H9 (cell line): ENCODE data around the gene CMPK2. TPM values are rescaled to one million over a fixed set of nuclear protein-coding genes. Genes with fewer than 3 reads are reported as not detected.

Experiments used
- DNase-seq: peaks from one replicate; pipeline ENCODE4 v3.0.0-alpha.2; 2017
- H2AFZ ChIP-seq: one replicate; pipeline ENCODE4 v1.6.1; 2013; ENCODE audit warnings: mild to moderate bottlenecking, low read length, control low read depth, moderate library complexity
- H2AK5ac ChIP-seq: 2 replicates; pipeline ENCODE4 v1.6.1; 2013; ENCODE audit warnings: low read length, control low read depth, mixed read lengths; ENCODE audit not compliant: insufficient read length
- H2BK120ac ChIP-seq: one replicate; pipeline ENCODE4 v1.6.1; 2013; ENCODE audit warnings: low read depth, mild to moderate bottlenecking, low read length, control low read depth, inconsistent platforms; ENCODE audit not compliant: poor library complexity, severe bottlenecking
- H2BK12ac ChIP-seq: 2 replicates; pipeline ENCODE4 v1.6.1; 2013; ENCODE audit warnings: low read length, control low read depth, mixed read lengths, low read depth; ENCODE audit not compliant: insufficient read length
- H2BK15ac ChIP-seq: 2 replicates; pipeline ENCODE4 v1.6.1; 2013; ENCODE audit warnings: low read depth, low read length, control low read depth
- H2BK20ac ChIP-seq: one replicate; pipeline ENCODE4 v1.6.1; 2013; ENCODE audit warnings: low read depth, mild to moderate bottlenecking, low read length, control low read depth, inconsistent platforms; ENCODE audit not compliant: poor library complexity, severe bottlenecking
- H2BK5ac ChIP-seq: 2 replicates; pipeline ENCODE4 v1.6.1; 2013; ENCODE audit warnings: low read length, control low read depth, mixed read lengths; ENCODE audit not compliant: insufficient read length
- H3K14ac ChIP-seq: 2 replicates; pipeline ENCODE4 v1.6.1; 2013; ENCODE audit warnings: low read length, control low read depth; ENCODE audit not compliant: insufficient read depth
- H3K18ac ChIP-seq: 2 replicates; pipeline ENCODE4 v1.6.1; 2013; ENCODE audit warnings: low read depth, mild to moderate bottlenecking, mixed read lengths, low read length, control low read depth; ENCODE audit not compliant: insufficient read length
- H3K23ac ChIP-seq: 2 replicates; pipeline ENCODE4 v1.6.1; 2013; ENCODE audit warnings: low read length, control low read depth, mixed read lengths, low read depth; ENCODE audit not compliant: insufficient read length
- H3K23me2 ChIP-seq: 2 replicates; pipeline ENCODE4 v1.6.1; 2013; ENCODE audit warnings: low read depth, mild to moderate bottlenecking, mixed read lengths, low read length, control low read depth; ENCODE audit not compliant: insufficient read length, poor library complexity, severe bottlenecking
- H3K27ac ChIP-seq: 2 replicates; pipeline ENCODE4 v1.5.1; 2013; ENCODE audit warnings: low read length, control low read depth, mixed read lengths, low read depth; ENCODE audit not compliant: insufficient read length
- H3K27me3 ChIP-seq: 2 replicates; pipeline ENCODE4 v1.6.1; 2013; ENCODE audit warnings: low read length, control low read depth, inconsistent platforms; ENCODE audit not compliant: insufficient read depth
- H3K4ac ChIP-seq: 2 replicates; pipeline ENCODE4 v1.6.1; 2013; ENCODE audit warnings: low read depth, mild to moderate bottlenecking, control low read depth, inconsistent platforms, low read length, moderate library complexity
- H3K4me1 ChIP-seq: 2 replicates; pipeline ENCODE4 v1.6.1; 2013; ENCODE audit warnings: low read length, control low read depth, inconsistent platforms; ENCODE audit not compliant: insufficient read depth
- H3K4me2 ChIP-seq: 2 replicates; pipeline ENCODE4 v1.6.1; 2013; ENCODE audit warnings: low read length, control low read depth, mixed read lengths; ENCODE audit not compliant: insufficient read length, insufficient read depth
- H3K56ac ChIP-seq: 2 replicates; pipeline ENCODE4 v1.6.1; 2013; ENCODE audit warnings: low read depth, mild to moderate bottlenecking, mixed read lengths, low read length, control low read depth; ENCODE audit not compliant: insufficient read length
- H3K79me1 ChIP-seq: 2 replicates; pipeline ENCODE4 v1.6.1; 2013; ENCODE audit warnings: low read depth, mild to moderate bottlenecking, moderate library complexity, low read length, control low read depth, inconsistent platforms; ENCODE audit not compliant: insufficient read depth, poor library complexity, severe bottlenecking
- H3K79me2 ChIP-seq: 2 replicates; pipeline ENCODE4 v1.6.1; 2013; ENCODE audit warnings: low read length, control low read depth, inconsistent platforms; ENCODE audit not compliant: insufficient read depth
- H3K9ac ChIP-seq: 2 replicates; pipeline ENCODE4 v1.6.1; 2013; ENCODE audit warnings: low read length, control low read depth, mixed read lengths; ENCODE audit not compliant: insufficient read length; ENCODE audit errors: extremely low read depth
- H3K9me3 ChIP-seq: one replicate; pipeline ENCODE4 v1.6.1; 2013; ENCODE audit warnings: low read depth, low read length, inconsistent platforms; ENCODE audit not compliant: control insufficient read depth
- H3T11ph ChIP-seq: one replicate; pipeline ENCODE4 v1.6.1; 2013; ENCODE audit warnings: mild to moderate bottlenecking, low read length, control low read depth, inconsistent platforms
- H4K20me1 ChIP-seq: one replicate; pipeline ENCODE4 v1.6.1; 2013; ENCODE audit not compliant: control insufficient read depth, insufficient read length, insufficient read depth
- H4K5ac ChIP-seq: 2 replicates; pipeline ENCODE4 v1.6.1; 2013; ENCODE audit warnings: low read depth, mild to moderate bottlenecking, mixed read lengths, low read length, control low read depth; ENCODE audit not compliant: insufficient read length
- H4K8ac ChIP-seq: replicated peaks from 2 replicates; pipeline ENCODE4 v1.6.1; 2013; ENCODE audit warnings: low read length, control low read depth, mixed read lengths, low read depth; ENCODE audit not compliant: insufficient read length
- H4K91ac ChIP-seq: 2 replicates; pipeline ENCODE4 v1.6.1; 2013; ENCODE audit warnings: low read depth, mild to moderate bottlenecking, moderate library complexity, mixed read lengths, low read length, control low read depth; ENCODE audit not compliant: insufficient read length
- H3K27ac Mint-ChIP-seq, 3 experiments: 2 replicates in 2 of 3; 3 replicates in 1 of 3; pipeline ENCODE4 v1.8.0; 2020 to 2021; ENCODE audit warnings: mixed read lengths in 3 of 3, mild to moderate bottlenecking in 1 of 3, moderate library complexity in 1 of 3
- H3K27me3 Mint-ChIP-seq: 2 replicates; pipeline ENCODE4 v1.8.0; 2021; ENCODE audit warnings: low read depth, mild to moderate bottlenecking, moderate library complexity, mixed read lengths
- H3K36me3 Mint-ChIP-seq, 3 experiments: 2 replicates in 2 of 3; 3 replicates in 1 of 3; pipeline ENCODE4 v1.8.0; 2020 to 2021; ENCODE audit warnings: low read depth in 3 of 3, mixed read lengths in 3 of 3; ENCODE audit not compliant: insufficient read depth in 1 of 3
- H3K4me1 Mint-ChIP-seq, 2 experiments: 2 replicates each; pipeline ENCODE4 v1.8.0; 2020; ENCODE audit warnings: mixed read lengths in 2 of 2
- H3K4me3 Mint-ChIP-seq, 2 experiments: 2 replicates in 1 of 2; 3 replicates in 1 of 2; pipeline ENCODE4 v1.8.0; 2020 to 2021; ENCODE audit warnings: mild to moderate bottlenecking in 2 of 2, mixed read lengths in 2 of 2, moderate library complexity in 1 of 2
- H3K9me3 Mint-ChIP-seq, 2 experiments: 2 replicates in 1 of 2; 3 replicates in 1 of 2; pipeline ENCODE4 v1.8.0; 2020; ENCODE audit warnings: mild to moderate bottlenecking in 2 of 2, mixed read lengths in 2 of 2, moderate library complexity in 1 of 2
- WGBS: extraction: QIAGEN DNeasy Blood & Tissue Kit; methylation state at CpG from one replicate; pipeline ENCODE4 v1.1.7; 2013; ENCODE audit warnings: missing lambda C conversion rate, low lambda C conversion rate, mixed read lengths; ENCODE audit not compliant: insufficient read length; ENCODE audit errors: extremely low coverage; 5-methylcytosine and 5-hydroxymethylcytosine counted together
- total RNA-seq: library from RNA; stranded (reverse); gene quantifications from 2 replicates; pipeline ENCODE4 v1.2.1, GENCODE V29; 2021
- TF ChIP-seq, protein P1 (sequence below): fragments of 200-600 bp; sonication (generic); conservative IDR thresholded peaks from 3 replicates; pipeline ENCODE4 v1.8.0; 2021; ENCODE audit warnings: antibody characterized with exemption, mild to moderate bottlenecking

CMPK2 gene
- total RNA-seq, 1 experiment from 2014 or later, result 0.90 TPM

DNA sequence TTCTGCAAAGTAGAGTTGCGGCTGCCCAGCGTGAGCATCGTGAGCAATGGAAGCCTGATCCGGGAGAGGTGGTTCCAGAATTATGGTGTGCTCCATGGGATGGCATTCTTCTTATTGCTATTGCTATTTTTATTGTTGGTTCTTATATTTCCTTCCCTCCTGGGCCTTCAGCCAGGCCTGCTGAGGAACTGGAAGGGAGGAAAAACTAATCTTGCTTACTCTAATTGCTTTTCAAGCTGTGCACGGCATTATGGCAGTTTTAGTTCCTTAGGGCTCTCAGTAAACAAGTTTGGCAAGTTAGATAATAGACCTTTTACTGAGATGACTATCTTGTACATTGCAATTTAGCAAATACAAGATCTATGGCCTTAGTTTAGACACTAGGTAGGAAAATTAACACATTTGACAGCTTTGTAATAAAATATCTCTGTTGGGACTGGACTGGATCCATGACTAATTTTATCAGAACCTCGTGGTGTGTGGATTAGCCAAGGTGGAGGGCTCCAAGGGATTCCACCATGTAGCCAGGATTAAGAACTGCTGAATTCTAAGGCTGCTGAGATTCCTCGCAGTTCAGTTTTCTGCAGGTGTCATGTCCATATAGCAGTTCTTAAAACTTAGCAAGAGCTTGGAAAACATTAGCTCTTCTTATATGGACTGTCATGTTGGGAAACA, 17.9 kb upstream of the CMPK2 start:
- H4K5ac ChIP-seq, result no peak overlapping the region
- no peak overlapping the region for H3K18ac ChIP-seq
- H2BK5ac ChIP-seq, result no peak overlapping the region
- DNase-seq, result no peak
- no peak overlapping the region for H2BK15ac ChIP-seq
- no peak overlapping the region for H2AFZ ChIP-seq
- H4K20me1 ChIP-seq, result no peaks in the 10 kb centered on the region
- no CpG with 5 or more reads among the region's 7 CpGs for WGBS
- H3K9me3 ChIP-seq, result peaks cover 8% of the 10 kb centered on the region
- no peak overlapping the region for H4K91ac ChIP-seq
- TF ChIP-seq, protein P1, sequence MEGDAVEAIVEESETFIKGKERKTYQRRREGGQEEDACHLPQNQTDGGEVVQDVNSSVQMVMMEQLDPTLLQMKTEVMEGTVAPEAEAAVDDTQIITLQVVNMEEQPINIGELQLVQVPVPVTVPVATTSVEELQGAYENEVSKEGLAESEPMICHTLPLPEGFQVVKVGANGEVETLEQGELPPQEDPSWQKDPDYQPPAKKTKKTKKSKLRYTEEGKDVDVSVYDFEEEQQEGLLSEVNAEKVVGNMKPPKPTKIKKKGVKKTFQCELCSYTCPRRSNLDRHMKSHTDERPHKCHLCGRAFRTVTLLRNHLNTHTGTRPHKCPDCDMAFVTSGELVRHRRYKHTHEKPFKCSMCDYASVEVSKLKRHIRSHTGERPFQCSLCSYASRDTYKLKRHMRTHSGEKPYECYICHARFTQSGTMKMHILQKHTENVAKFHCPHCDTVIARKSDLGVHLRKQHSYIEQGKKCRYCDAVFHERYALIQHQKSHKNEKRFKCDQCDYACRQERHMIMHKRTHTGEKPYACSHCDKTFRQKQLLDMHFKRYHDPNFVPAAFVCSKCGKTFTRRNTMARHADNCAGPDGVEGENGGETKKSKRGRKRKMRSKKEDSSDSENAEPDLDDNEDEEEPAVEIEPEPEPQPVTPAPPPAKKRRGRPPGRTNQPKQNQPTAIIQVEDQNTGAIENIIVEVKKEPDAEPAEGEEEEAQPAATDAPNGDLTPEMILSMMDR, result no peak
- no peak overlapping the region for H3K9ac ChIP-seq
- peaks cover 2 to 17% (median 2%) of the 10 kb centered on the region in 3 experiments; a peak in 4 of 7 replicates for H3K36me3 Mint-ChIP-seq
- no peak overlapping the region for H3K27ac ChIP-seq
- no peaks in the 10 kb centered on the region for H3K79me1 ChIP-seq
- H3T11ph ChIP-seq, result no peak overlapping the region
- H2AK5ac ChIP-seq, result no peak overlapping the region
- H2BK20ac ChIP-seq, result no peak overlapping the region
- H3K23me2 ChIP-seq, result no peaks in the 10 kb centered on the region
- H3K4me2 ChIP-seq, result no peak overlapping the region
- no peaks in the 10 kb centered on the region for H3K4me1 Mint-ChIP-seq
- H2BK12ac ChIP-seq, result no peak overlapping the region
- no peak overlapping the region for H2BK120ac ChIP-seq
- no peak overlapping the region for H3K23ac ChIP-seq
- H3K14ac ChIP-seq, result no peak overlapping the region
- peaks cover 1% of the 10 kb centered on the region; the same call in 1 of the 2 replicates for H3K27me3 Mint-ChIP-seq
- no peaks in the 10 kb centered on the region for H3K4me1 ChIP-seq
- no peaks in the 10 kb centered on the region for H3K27me3 ChIP-seq
- H3K4me3 Mint-ChIP-seq, result no peak overlapping the region
- no peak overlapping the region for H3K56ac ChIP-seq
- H3K27ac Mint-ChIP-seq, result no peak overlapping the region
- no peaks in the 10 kb centered on the region for H3K79me2 ChIP-seq
- H3K9me3 Mint-ChIP-seq, result peaks cover 19 to 28% of the 10 kb centered on the region in 2 experiments
- no peak overlapping the region for H3K4ac ChIP-seq
- no peak overlapping the region for H4K8ac ChIP-seq
